Hepatocyte (in vitro differentiated cells): ENCODE results near the gene FEM1A. TPM values are rescaled to one million over a fixed set of nuclear protein-coding genes. Genes with fewer than 3 reads are reported as not detected.

Source experiments
- DNase-seq: peaks from one replicate; pipeline ENCODE4 v3.0.0-alpha.2; 2016; ENCODE audit warnings: low spot score
- H2AFZ ChIP-seq: fragments of 200-600 bp; sonication (generic); 2 replicates; pipeline ENCODE4 v1.6.0; 2016; ENCODE audit warnings: antibody characterized with exemption, mild to moderate bottlenecking
- H3K27ac ChIP-seq: fragments of 200-600 bp; sonication (generic); 2 replicates; pipeline ENCODE4 v1.5.1; 2016; ENCODE audit warnings: mild to moderate bottlenecking
- H3K27me3 ChIP-seq: fragments of 200-600 bp; sonication (generic); 2 replicates; pipeline ENCODE4 v1.6.1; 2016
- H3K36me3 ChIP-seq: fragments of 200-600 bp; sonication (generic); replicated peaks from 2 replicates; pipeline ENCODE4 v1.5.1; 2016; ENCODE audit warnings: low read depth; ENCODE audit not compliant: insufficient read depth
- H3K4me1 ChIP-seq: fragments of 200-600 bp; sonication (generic); 2 replicates; pipeline ENCODE4 v1.5.1; 2016; ENCODE audit warnings: mild to moderate bottlenecking, moderate library complexity; ENCODE audit not compliant: insufficient read depth
- H3K4me2 ChIP-seq: fragments of 200-600 bp; sonication (generic); 2 replicates; pipeline ENCODE4 v1.6.0; 2016
- H3K4me3 ChIP-seq: fragments of 200-600 bp; sonication (generic); 2 replicates; pipeline ENCODE4 v1.5.1; 2016; ENCODE audit warnings: mild to moderate bottlenecking
- H3K79me2 ChIP-seq: fragments of 200-600 bp; sonication (generic); 2 replicates; pipeline ENCODE4 v1.6.0; 2017; ENCODE audit warnings: mild to moderate bottlenecking
- H3K9me2 ChIP-seq: fragments of 200-600 bp; sonication (generic); replicated peaks from 2 replicates; pipeline ENCODE4 v1.6.0; 2017; ENCODE audit warnings: mild to moderate bottlenecking; ENCODE audit not compliant: insufficient read depth
- H3K9me3 ChIP-seq: fragments of 200-600 bp; sonication (generic); 2 replicates; pipeline ENCODE4 v1.5.1; 2016; ENCODE audit warnings: low read depth, mild to moderate bottlenecking
- H4K20me1 ChIP-seq: fragments of 200-600 bp; sonication (generic); 2 replicates; pipeline ENCODE4 v1.6.0; 2016; ENCODE audit warnings: mild to moderate bottlenecking; ENCODE audit not compliant: insufficient read depth, poor library complexity, severe bottlenecking
- EZH2 ChIP-seq: fragments of 200-600 bp; sonication (generic); IDR thresholded peaks from 2 replicates; pipeline ENCODE4 v1.6.1; 2016; ENCODE audit warnings: antibody characterized with exemption, mild to moderate bottlenecking, borderline replicate concordance
- EZH2phosphoT487 ChIP-seq: fragments of 200-600 bp; sonication (generic); IDR thresholded peaks from one replicate; pipeline ENCODE4 v1.6.1; 2018; ENCODE audit warnings: antibody characterized with exemption, mild to moderate bottlenecking, low read depth, moderate library complexity; ENCODE audit not compliant: unreplicated experiment, severe bottlenecking
- WGBS: methylation state at CpG from one replicate; pipeline ENCODE4 v1.1.6; 2016; ENCODE audit warnings: low lambda C conversion rate; ENCODE audit errors: missing lambda C conversion rate; 5-methylcytosine and 5-hydroxymethylcytosine counted together
- polyA plus RNA-seq: library from polyadenylated mRNA; unstranded; fragments of >200 nt; fragmentation: Nextera tagmentation; extraction: Ambion mirVana; gene quantifications from 2 replicates; pipeline ENCODE4 v1.2.1, GENCODE V29; 2016
- total RNA-seq: library from RNA; depleted of rRNA; stranded (reverse); fragments of >200 nt; gene quantifications from 2 replicates; pipeline ENCODE4 v1.2.3, GENCODE V29; 2014
- TF ChIP-seq, protein P1 (sequence below): fragments of 200-600 bp; sonication (generic); IDR thresholded peaks from 2 replicates; pipeline ENCODE4 v1.5.1; 2016; ENCODE audit warnings: antibody characterized with exemption, mild to moderate bottlenecking; ENCODE audit not compliant: poor library complexity

Gene FEM1A
- total and polyA plus RNA-seq, 2 experiments from 2014 or later: 1.3 to 9.2 TPM

DNA sequence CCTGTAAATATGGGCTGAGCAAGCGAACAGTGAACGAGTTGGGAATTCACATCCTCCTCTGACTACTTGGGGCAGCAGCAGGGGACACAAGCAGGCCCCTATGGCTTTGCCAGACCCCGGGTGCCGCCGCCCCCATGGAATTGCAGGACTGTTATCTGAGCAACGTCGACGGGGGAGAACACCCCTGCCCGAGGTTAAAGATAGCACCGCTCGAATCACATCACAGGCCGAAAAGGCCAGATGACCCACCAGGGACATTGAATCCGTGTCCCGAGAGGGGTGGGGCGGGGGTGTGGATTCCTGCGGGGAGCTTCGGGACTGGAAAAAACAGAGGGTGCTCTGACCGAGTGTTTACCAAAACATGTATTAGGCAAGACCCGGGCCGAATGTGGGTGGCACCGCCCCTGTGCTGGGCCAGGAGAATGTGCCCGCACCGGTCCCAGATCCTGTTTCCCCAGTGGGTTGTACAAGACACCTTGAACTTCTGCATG is 9.1 kb downstream of the FEM1A start:
- Histone ChIP-seq H3K9me3 (no peaks in the 10 kb centered on the region), H3K79me2 (peaks cover 11% of the 10 kb centered on the region), H3K27ac (peak overlapping the region; percentile 51), H2AFZ (no peak overlapping the region), H3K36me3 (no peaks in the 10 kb centered on the region), H3K27me3 (no peaks in the 10 kb centered on the region), H3K4me1 (no peaks in the 10 kb centered on the region), H3K4me2 (no peak overlapping the region), H4K20me1 (no peaks in the 10 kb centered on the region), H3K9me2 (no peaks in the 10 kb centered on the region), H3K4me3 (no peak overlapping the region)
- no peak for TF ChIP-seq EZH2phosphoT487
- no peak for TF ChIP-seq EZH2
- TF ChIP-seq, protein P1, sequence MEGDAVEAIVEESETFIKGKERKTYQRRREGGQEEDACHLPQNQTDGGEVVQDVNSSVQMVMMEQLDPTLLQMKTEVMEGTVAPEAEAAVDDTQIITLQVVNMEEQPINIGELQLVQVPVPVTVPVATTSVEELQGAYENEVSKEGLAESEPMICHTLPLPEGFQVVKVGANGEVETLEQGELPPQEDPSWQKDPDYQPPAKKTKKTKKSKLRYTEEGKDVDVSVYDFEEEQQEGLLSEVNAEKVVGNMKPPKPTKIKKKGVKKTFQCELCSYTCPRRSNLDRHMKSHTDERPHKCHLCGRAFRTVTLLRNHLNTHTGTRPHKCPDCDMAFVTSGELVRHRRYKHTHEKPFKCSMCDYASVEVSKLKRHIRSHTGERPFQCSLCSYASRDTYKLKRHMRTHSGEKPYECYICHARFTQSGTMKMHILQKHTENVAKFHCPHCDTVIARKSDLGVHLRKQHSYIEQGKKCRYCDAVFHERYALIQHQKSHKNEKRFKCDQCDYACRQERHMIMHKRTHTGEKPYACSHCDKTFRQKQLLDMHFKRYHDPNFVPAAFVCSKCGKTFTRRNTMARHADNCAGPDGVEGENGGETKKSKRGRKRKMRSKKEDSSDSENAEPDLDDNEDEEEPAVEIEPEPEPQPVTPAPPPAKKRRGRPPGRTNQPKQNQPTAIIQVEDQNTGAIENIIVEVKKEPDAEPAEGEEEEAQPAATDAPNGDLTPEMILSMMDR: no peak
- DNase-seq: peak; percentile 44
- WGBS: 61% methylated on average over 11 of the region's 23 CpGs

DNA sequence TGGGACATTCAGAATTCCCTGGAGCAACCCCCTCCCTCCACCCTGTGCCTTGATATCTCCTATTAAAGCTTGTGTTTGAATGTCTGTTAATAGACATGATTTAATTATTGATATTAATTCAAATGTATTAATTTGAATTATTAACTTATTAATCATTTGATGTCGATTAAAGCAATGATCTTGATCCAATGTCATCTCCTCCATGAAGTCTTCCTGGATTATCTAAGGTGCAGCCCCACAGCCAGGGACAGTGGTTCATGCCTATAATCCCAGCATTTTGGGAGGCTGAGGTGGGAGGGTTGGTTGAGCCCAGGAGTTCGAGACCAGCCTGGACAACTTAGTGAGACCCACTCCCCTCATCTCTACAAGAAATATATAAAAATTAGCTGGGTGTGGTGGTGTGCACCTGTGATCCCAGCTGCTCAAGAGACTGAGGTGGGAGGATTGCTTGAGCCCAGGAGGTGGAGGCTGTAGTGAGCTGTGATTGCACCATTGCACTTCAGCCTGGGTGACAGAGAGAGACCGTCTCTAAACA is 9.6 kb downstream of the FEM1A start:
- no peak overlapping the region for H2AFZ ChIP-seq
- no peaks in the 10 kb centered on the region for H3K9me2 ChIP-seq
- WGBS: 94% methylated on average over 3 of the region's 3 CpGs
- H3K36me3 ChIP-seq: no peaks in the 10 kb centered on the region
- no peak overlapping the region for H3K27ac ChIP-seq
- H3K4me1 ChIP-seq: no peaks in the 10 kb centered on the region
- H3K79me2 ChIP-seq: peaks cover 6% of the 10 kb centered on the region
- TF ChIP-seq EZH2: no peak
- TF ChIP-seq, protein P1: no peak
- no peak for TF ChIP-seq EZH2phosphoT487
- H3K27me3 ChIP-seq: no peaks in the 10 kb centered on the region
- H4K20me1 ChIP-seq: no peaks in the 10 kb centered on the region
- H3K4me2 ChIP-seq: no peak overlapping the region
- no peak overlapping the region for H3K4me3 ChIP-seq
- no peak for DNase-seq
- no peaks in the 10 kb centered on the region for H3K9me3 ChIP-seq

DNA sequence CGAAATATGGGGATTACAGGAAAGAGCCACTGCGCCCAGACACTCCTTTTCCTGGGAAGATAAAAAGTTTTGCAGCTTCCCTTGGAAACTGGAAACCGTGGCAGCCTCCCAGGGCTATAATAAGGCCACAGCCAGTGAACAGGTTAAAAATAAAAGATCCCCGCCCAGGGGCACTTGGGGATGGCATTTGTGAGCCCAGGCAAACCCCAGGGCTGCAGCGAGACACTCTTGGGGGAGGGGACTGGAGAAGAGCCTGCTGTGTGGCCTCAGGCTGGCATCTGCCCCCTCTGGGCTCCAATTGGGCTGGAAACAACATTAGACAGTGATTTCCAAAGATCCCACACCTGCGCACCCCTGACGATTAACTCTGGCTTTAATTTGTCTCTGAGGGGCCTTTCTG is 11.2 kb downstream of the FEM1A start:
- no peak overlapping the region for H2AFZ ChIP-seq
- no peak overlapping the region for H3K4me2 ChIP-seq
- H3K79me2 ChIP-seq: no peaks in the 10 kb centered on the region
- H3K27ac ChIP-seq: no peak overlapping the region
- no peak for DNase-seq
- no peaks in the 10 kb centered on the region for H3K9me2 ChIP-seq
- H3K36me3 ChIP-seq: no peaks in the 10 kb centered on the region
- WGBS: 95% methylated on average over 7 of the region's 7 CpGs
- TF ChIP-seq, protein P1: no peak
- TF ChIP-seq EZH2 (no peak), EZH2phosphoT487 (no peak)
- no peaks in the 10 kb centered on the region for H3K27me3 ChIP-seq
- no peaks in the 10 kb centered on the region for H3K4me1 ChIP-seq
- no peaks in the 10 kb centered on the region for H4K20me1 ChIP-seq
- H3K4me3 ChIP-seq: no peak overlapping the region
- H3K9me3 ChIP-seq: no peaks in the 10 kb centered on the region
